GM19455 (cell line): ENCODE measurements around the gene MRPL9.

Experiments used
- ATAC-seq: cut with Tn5 transposase; IDR thresholded peaks from one replicate; pipeline ENCODE4 v1.9.1; 2021; ENCODE audit not compliant: unreplicated experiment

The MRPL9 gene

GRCh38 chr1:151713044-151713443 is 50.3 kb downstream of the MRPL9 start:
- no peak for ATAC-seq

- ATAC-seq, result no peak
These were observed 51.3 kb downstream of the MRPL9 start for GRCh38 chr1:151711951-151712350.

- no peak for ATAC-seq
These were observed 52.1 kb downstream of the MRPL9 start for GRCh38 chr1:151711044-151711800.

GRCh38 chr1:151710187-151710840 is 53.0 kb downstream of the MRPL9 start:
- ATAC-seq, result no peak
